ENCODE measurements around the gene GAL3ST1.

- TF ChIP-seq CTCF (IDR thresholded peaks at IDR 0.05) (no peak), POLR2AphosphoS5 (IDR thresholded peaks at IDR 0.05) (no peak), POLR2A (IDR thresholded peaks at IDR 0.05) (no peak)
These were observed 10.3 kb downstream of the GAL3ST1 start for GRCh38 chr22:30564045-30564760.
